ENCODE results near the gene PTPN7. TPM values are rescaled to one million over a fixed set of nuclear protein-coding genes. Genes with fewer than 3 reads are reported as not detected.

PTPN7 gene
- total and polyA plus RNA-seq, 2 of the 13 experiments (the other 11 are each of a cell fraction or from before 2014, with no cell fraction given): not detected

DNA sequence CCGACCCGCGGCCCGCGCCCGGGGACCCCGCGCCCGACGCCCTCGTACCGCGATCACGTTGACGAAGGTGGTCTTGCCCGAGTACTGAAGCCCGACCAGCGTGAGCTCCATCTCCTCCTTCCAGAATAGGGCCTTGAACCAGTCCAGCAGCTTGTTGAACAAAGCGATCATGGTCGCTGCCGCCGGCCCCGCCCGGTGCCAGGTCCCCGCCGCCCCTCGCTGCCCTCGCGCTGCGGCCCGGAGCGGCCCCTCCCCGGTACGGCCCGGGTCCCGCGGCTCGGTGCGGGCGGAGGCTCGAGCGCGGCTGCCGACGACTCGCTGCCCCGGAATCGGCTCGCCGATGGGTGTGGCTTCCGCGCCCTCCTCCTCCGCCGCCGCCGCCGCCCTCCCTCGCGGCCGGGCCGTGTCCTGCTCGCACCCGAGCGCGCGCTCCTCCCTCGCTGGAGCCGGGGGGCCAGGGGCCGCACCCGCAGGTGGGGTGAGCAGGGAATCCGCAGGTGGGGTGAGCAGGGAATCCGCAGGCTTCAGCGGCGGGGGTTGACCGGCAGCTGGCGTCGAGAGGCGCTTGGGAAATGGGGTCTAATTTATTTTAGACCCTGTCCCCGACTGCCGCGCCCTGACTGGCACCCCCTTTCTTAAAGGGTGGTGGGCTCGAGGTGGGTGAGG, 15.9 kb downstream of the PTPN7 start, which contains the start of gene ARL8A (continued):
- TF ChIP-seq, protein P1, sequence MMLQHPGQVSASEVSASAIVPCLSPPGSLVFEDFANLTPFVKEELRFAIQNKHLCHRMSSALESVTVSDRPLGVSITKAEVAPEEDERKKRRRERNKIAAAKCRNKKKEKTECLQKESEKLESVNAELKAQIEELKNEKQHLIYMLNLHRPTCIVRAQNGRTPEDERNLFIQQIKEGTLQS (CRISPR knock-in tag; IDR thresholded peaks at IDR 0.05): no peak
- no peak for TF ChIP-seq NFRKB (IDR thresholded peaks at IDR 0.05)
- no peak for TF ChIP-seq RORA (CRISPR knock-in tag; IDR thresholded peaks at IDR 0.05)
- no peak for TF ChIP-seq KLF11 (CRISPR knock-in tag; IDR thresholded peaks at IDR 0.05)
- TF ChIP-seq RAD21 (CRISPR knock-in tag; IDR thresholded peaks at IDR 0.05): no peak
- TF ChIP-seq MZF1 (CRISPR knock-in tag; IDR thresholded peaks at IDR 0.05; ENCODE audit: borderline replicate concordance): no peak
- no peak for TF ChIP-seq CBFB (CRISPR knock-in tag; IDR thresholded peaks at IDR 0.05)
- TF ChIP-seq, protein P2, sequence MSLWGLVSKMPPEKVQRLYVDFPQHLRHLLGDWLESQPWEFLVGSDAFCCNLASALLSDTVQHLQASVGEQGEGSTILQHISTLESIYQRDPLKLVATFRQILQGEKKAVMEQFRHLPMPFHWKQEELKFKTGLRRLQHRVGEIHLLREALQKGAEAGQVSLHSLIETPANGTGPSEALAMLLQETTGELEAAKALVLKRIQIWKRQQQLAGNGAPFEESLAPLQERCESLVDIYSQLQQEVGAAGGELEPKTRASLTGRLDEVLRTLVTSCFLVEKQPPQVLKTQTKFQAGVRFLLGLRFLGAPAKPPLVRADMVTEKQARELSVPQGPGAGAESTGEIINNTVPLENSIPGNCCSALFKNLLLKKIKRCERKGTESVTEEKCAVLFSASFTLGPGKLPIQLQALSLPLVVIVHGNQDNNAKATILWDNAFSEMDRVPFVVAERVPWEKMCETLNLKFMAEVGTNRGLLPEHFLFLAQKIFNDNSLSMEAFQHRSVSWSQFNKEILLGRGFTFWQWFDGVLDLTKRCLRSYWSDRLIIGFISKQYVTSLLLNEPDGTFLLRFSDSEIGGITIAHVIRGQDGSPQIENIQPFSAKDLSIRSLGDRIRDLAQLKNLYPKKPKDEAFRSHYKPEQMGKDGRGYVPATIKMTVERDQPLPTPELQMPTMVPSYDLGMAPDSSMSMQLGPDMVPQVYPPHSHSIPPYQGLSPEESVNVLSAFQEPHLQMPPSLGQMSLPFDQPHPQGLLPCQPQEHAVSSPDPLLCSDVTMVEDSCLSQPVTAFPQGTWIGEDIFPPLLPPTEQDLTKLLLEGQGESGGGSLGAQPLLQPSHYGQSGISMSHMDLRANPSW (CRISPR knock-in tag; IDR thresholded peaks at IDR 0.05; ENCODE audit: borderline replicate concordance): no peak
- TF ChIP-seq HOXA3 (CRISPR knock-in tag; IDR thresholded peaks at IDR 0.05): no peak
- TF ChIP-seq, protein P3, sequence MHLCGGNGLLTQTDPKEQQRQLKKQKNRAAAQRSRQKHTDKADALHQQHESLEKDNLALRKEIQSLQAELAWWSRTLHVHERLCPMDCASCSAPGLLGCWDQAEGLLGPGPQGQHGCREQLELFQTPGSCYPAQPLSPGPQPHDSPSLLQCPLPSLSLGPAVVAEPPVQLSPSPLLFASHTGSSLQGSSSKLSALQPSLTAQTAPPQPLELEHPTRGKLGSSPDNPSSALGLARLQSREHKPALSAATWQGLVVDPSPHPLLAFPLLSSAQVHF (CRISPR knock-in tag; IDR thresholded peaks at IDR 0.05): no peak
- TF ChIP-seq ZNF432 (CRISPR knock-in tag; IDR thresholded peaks at IDR 0.05; ENCODE audit: borderline replicate concordance): no peak
- TF ChIP-seq, protein P4, sequence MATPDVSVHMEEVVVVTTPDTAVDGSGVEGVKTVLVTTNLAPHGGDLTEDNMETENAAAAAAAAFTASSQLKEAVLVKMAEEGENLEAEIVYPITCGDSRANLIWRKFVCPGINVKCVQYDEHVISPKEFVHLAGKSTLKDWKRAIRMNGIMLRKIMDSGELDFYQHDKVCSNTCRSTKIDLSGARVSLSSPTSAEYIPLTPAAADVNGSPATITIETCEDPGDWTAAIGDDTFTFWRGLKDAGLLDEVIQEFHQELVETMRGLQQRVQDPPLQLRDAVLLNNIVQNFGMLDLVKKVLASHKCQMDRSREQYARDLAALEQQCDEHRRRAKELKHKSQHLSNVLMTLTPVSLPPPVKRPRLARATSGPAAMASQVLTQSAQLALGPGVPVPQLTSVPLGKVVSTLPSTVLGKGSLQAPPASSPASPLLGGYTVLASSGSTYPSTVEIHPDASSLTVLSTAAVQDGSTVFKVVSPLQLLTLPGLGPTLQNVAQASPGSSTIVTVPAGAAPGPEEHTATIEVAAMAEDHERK (CRISPR knock-in tag; IDR thresholded peaks at IDR 0.05; ENCODE audit: low read depth): no peak
- TF ChIP-seq SALL2 (CRISPR knock-in tag; IDR thresholded peaks at IDR 0.05): 0 out of 2 replicates have a peak, but pooled peaks have one; percentile 34
- TF ChIP-seq, protein P5, sequence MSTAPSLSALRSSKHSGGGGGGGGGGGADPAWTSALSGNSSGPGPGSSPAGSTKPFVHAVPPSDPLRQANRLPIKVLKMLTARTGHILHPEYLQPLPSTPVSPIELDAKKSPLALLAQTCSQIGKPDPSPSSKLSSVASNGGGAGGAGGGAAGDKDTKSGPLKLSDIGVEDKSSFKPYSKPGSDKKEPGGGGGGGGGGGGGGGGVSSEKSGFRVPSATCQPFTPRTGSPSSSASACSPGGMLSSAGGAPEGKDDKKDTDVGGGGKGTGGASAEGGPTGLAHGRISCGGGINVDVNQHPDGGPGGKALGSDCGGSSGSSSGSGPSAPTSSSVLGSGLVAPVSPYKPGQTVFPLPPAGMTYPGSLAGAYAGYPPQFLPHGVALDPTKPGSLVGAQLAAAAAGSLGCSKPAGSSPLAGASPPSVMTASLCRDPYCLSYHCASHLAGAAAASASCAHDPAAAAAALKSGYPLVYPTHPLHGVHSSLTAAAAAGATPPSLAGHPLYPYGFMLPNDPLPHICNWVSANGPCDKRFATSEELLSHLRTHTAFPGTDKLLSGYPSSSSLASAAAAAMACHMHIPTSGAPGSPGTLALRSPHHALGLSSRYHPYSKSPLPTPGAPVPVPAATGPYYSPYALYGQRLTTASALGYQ (CRISPR knock-in tag; IDR thresholded peaks at IDR 0.05): no peak
- no peak for TF ChIP-seq DPF2 (CRISPR knock-in tag; IDR thresholded peaks at IDR 0.05; ENCODE audit: borderline replicate concordance, low read depth)
- TF ChIP-seq GLI4 (CRISPR knock-in tag; IDR thresholded peaks at IDR 0.05; ENCODE audit: borderline replicate concordance): no peak
- TF ChIP-seq ZNF605 (CRISPR knock-in tag; IDR thresholded peaks at IDR 0.05): no peak
- TF ChIP-seq, protein P6, sequence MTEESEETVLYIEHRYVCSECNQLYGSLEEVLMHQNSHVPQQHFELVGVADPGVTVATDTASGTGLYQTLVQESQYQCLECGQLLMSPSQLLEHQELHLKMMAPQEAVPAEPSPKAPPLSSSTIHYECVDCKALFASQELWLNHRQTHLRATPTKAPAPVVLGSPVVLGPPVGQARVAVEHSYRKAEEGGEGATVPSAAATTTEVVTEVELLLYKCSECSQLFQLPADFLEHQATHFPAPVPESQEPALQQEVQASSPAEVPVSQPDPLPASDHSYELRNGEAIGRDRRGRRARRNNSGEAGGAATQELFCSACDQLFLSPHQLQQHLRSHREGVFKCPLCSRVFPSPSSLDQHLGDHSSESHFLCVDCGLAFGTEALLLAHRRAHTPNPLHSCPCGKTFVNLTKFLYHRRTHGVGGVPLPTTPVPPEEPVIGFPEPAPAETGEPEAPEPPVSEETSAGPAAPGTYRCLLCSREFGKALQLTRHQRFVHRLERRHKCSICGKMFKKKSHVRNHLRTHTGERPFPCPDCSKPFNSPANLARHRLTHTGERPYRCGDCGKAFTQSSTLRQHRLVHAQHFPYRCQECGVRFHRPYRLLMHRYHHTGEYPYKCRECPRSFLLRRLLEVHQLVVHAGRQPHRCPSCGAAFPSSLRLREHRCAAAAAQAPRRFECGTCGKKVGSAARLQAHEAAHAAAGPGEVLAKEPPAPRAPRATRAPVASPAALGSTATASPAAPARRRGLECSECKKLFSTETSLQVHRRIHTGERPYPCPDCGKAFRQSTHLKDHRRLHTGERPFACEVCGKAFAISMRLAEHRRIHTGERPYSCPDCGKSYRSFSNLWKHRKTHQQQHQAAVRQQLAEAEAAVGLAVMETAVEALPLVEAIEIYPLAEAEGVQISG (CRISPR knock-in tag; IDR thresholded peaks at IDR 0.05): no peak; the same call in 1 of the 2 replicates
- no peak for TF ChIP-seq FLYWCH1 (CRISPR knock-in tag; IDR thresholded peaks at IDR 0.05)
- no peak for TF ChIP-seq MIER3 (CRISPR knock-in tag; IDR thresholded peaks at IDR 0.05; ENCODE audit: borderline replicate concordance)
- no peak for TF ChIP-seq NFKBIZ (CRISPR knock-in tag; IDR thresholded peaks at IDR 0.05)
